Omental fat pad (tissue), 4 donors: ENCODE data around the gene CPXM2. TPM values are rescaled to one million over a fixed set of nuclear protein-coding genes. Genes with fewer than 3 reads are reported as not detected.

Experiments used
- ATAC-seq: fragments of 150-250 bp; one replicate; pipeline ENCODE4 v1.9.1; 2016; ENCODE audit warnings: mild to moderate bottlenecking, moderate library complexity; ENCODE audit not compliant: low FRiP score
- DNase-seq: peaks from one replicate; pipeline ENCODE4 v3.0.0-alpha.2; 2019; ENCODE audit warnings: low spot score
- CTCF ChIP-seq, 3 donors: fragments of 450-650 bp; IDR thresholded peaks; one replicate each; pipeline ENCODE4 v1.5.1; 2016 to 2017; ENCODE audit warnings: antibody characterized with exemption in 3 of 3, mild to moderate bottlenecking in 3 of 3, moderate library complexity in 2 of 3
- total RNA-seq, 4 donors: library from RNA; depleted of rRNA; stranded (reverse); fragments of >200 nt; gene quantifications; one replicate each; pipeline ENCODE4 v1.1.0, GENCODE V29; 2016

CPXM2 gene
- total RNA-seq, 4 donors from 2014 or later, result 7.3 to 19.2 (median 16.6) TPM

- ATAC-seq (no peak), DNase-seq (no peak)
- TF ChIP-seq CTCF (IDR thresholded peaks at IDR 0.05), result no peak
These were observed 83.3 kb downstream of the CPXM2 start for GRCh38 chr10:123808286-123808685.

DNA sequence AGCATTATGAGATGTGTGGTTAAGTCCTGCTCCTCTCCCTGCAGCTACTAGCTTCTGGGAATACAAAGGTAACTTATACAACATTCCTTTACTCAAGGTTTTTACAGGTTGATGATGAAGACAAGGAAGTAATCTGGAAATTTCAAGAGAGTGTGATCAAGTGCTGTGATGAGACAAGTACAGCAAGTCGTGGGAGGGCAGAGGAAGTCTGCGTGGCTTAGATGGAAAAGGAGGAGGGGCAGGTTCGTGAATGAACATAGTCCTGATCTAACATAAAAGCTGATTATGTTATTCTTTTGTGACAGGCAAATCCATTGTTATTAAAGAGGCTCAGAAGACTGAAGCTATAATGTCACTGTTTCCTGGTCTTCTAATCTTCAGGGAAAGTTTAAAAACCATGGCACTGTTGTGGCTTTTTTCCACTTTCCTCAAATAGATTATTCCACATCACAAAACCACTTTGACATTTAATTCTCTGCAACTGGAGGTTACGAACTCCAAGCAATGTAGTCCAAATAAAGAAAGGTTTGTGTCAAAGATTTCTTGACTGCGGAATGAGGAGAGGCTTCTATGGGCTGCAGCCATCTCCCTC lies 84.1 kb downstream of the CPXM2 start:
- no peak for DNase-seq
- ATAC-seq, result no peak
- TF ChIP-seq CTCF (IDR thresholded peaks at IDR 0.05), result no peak

GRCh38 chr10:123804716-123805115 lies 86.9 kb downstream of the CPXM2 start:
- DNase-seq, result no peak
- TF ChIP-seq CTCF (IDR thresholded peaks at IDR 0.05), result no peak
- ATAC-seq, result no peak

GRCh38 chr10:123800821-123801220 lies 90.8 kb downstream of the CPXM2 start:
- no peak for TF ChIP-seq CTCF (IDR thresholded peaks at IDR 0.05)
- ATAC-seq (no peak), DNase-seq (no peak)

GRCh38 chr10:123800289-123800688 lies 91.3 kb downstream of the CPXM2 start:
- DNase-seq (no peak), ATAC-seq (no peak)
- no peak for TF ChIP-seq CTCF (IDR thresholded peaks at IDR 0.05)

GRCh38 chr10:123798856-123799255 lies 92.8 kb downstream of the CPXM2 start:
- ATAC-seq (no peak), DNase-seq (no peak)
- no peak for TF ChIP-seq CTCF (IDR thresholded peaks at IDR 0.05)

DNA sequence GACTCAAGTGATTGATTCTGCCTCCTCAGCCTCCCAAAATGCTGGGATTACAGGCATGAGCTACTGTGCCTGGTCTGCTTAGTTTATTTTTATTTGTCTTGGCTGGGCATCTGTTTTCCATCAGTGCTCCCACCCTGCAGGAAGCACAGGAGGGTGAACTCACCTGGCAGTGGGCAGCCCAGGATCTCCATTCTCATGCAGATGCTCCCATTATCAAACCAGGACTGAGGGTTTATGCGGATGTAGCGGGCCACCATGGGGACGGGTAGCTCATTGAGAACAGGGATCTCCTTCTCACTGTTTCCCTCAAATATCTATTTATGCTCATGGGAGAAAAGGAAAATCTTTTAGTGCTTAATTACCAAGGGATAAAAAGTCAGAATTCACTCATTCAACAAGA lies 93.8 kb downstream of the CPXM2 start:
- ATAC-seq, result no peak
- TF ChIP-seq CTCF (IDR thresholded peaks at IDR 0.05), result no peak
- no peak for DNase-seq
